Ishikawa (cell line): Measurements from ENCODE around the gene SRPK1.

Source experiments
- CEBPB ChIP-seq: IDR thresholded peaks from 2 replicates; pipeline ENCODE4 v1.6.1; 2012
- EP300 ChIP-seq: IDR thresholded peaks from 2 replicates; pipeline ENCODE4 v1.6.1; 2012; ENCODE audit warnings: borderline replicate concordance
- FOXM1 ChIP-seq: IDR thresholded peaks from 2 replicates; pipeline ENCODE4 v1.6.1; 2012; ENCODE audit warnings: low read depth, borderline replicate concordance
- NFIC ChIP-seq: IDR thresholded peaks from 2 replicates; pipeline ENCODE4 v1.6.1; 2012
- RAD21 ChIP-seq: IDR thresholded peaks from 2 replicates; pipeline ENCODE4 v1.6.1; 2012; ENCODE audit warnings: low read depth
- TAF1 ChIP-seq: IDR thresholded peaks from 2 replicates; pipeline ENCODE4 v1.6.1; 2012; ENCODE audit warnings: low read depth, mild to moderate bottlenecking
- TF ChIP-seq, protein P1 (sequence below): IDR thresholded peaks from 2 replicates; pipeline ENCODE4 v1.6.1; 2012
- TF ChIP-seq, protein P2 (sequence below): IDR thresholded peaks from 2 replicates; pipeline ENCODE4 v1.6.1; 2012
- TF ChIP-seq, protein P3 (sequence below): IDR thresholded peaks from 2 replicates; pipeline ENCODE4 v1.6.1; 2012; ENCODE audit warnings: low read depth, mild to moderate bottlenecking

DNA sequence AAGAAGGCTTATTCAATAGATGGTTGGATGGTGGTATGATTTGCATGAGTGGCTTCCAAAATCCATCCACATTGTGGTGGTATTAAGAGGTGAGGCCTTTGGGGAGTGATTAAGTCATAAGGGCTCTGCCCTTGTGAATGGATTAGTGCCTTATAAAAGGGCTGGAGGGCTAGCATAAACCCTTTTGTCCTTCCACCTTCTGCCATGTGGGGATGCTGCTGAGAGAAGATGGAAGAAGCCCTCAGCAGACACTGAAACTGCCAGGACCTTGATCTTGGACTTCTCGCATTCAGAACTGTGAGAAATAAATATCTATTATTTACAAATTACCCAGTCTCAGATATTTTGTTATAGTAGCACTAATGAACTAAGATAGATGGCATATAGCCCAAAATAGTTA lies 27.8 kb upstream of the SRPK1 start:
- no peak for TF ChIP-seq EP300
- TF ChIP-seq RAD21 = peak; percentile 35; the same call in 1 of the 2 replicates
- TF ChIP-seq NFIC = no peak
- TF ChIP-seq FOXM1 = no peak
- TF ChIP-seq, protein P1, sequence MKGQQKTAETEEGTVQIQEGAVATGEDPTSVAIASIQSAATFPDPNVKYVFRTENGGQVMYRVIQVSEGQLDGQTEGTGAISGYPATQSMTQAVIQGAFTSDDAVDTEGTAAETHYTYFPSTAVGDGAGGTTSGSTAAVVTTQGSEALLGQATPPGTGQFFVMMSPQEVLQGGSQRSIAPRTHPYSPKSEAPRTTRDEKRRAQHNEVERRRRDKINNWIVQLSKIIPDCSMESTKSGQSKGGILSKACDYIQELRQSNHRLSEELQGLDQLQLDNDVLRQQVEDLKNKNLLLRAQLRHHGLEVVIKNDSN = no peak
- TF ChIP-seq, protein P2, sequence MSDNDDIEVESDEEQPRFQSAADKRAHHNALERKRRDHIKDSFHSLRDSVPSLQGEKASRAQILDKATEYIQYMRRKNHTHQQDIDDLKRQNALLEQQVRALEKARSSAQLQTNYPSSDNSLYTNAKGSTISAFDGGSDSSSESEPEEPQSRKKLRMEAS = no peak
- no peak for TF ChIP-seq TAF1
- TF ChIP-seq CEBPB = no peak
- TF ChIP-seq, protein P3, sequence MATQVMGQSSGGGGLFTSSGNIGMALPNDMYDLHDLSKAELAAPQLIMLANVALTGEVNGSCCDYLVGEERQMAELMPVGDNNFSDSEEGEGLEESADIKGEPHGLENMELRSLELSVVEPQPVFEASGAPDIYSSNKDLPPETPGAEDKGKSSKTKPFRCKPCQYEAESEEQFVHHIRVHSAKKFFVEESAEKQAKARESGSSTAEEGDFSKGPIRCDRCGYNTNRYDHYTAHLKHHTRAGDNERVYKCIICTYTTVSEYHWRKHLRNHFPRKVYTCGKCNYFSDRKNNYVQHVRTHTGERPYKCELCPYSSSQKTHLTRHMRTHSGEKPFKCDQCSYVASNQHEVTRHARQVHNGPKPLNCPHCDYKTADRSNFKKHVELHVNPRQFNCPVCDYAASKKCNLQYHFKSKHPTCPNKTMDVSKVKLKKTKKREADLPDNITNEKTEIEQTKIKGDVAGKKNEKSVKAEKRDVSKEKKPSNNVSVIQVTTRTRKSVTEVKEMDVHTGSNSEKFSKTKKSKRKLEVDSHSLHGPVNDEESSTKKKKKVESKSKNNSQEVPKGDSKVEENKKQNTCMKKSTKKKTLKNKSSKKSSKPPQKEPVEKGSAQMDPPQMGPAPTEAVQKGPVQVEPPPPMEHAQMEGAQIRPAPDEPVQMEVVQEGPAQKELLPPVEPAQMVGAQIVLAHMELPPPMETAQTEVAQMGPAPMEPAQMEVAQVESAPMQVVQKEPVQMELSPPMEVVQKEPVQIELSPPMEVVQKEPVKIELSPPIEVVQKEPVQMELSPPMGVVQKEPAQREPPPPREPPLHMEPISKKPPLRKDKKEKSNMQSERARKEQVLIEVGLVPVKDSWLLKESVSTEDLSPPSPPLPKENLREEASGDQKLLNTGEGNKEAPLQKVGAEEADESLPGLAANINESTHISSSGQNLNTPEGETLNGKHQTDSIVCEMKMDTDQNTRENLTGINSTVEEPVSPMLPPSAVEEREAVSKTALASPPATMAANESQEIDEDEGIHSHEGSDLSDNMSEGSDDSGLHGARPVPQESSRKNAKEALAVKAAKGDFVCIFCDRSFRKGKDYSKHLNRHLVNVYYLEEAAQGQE = no peak
